Breast epithelium (tissue), 4 donors: Measurements from ENCODE around the gene C1QTNF8. TPM values are rescaled to one million over a fixed set of nuclear protein-coding genes. Genes with fewer than 3 reads are reported as not detected.

Experiments
- DNase-seq, 2 donors: peaks; one replicate each; pipeline ENCODE4 v3.0.0-alpha.2; 2019; ENCODE audit warnings: low spot score in 2 of 2
- H3K27ac ChIP-seq, 2 donors: fragments of 200-600 bp; sonication (generic) in 1 of 2; one replicate each; pipeline ENCODE4 v1.5.1; 2016 to 2019; ENCODE audit warnings: mild to moderate bottlenecking in 1 of 2
- H3K27me3 ChIP-seq, 2 donors: fragments of 200-600 bp; sonication (generic) in 1 of 2; one replicate each; pipeline versions ENCODE4 v1.5.1 to v1.6.0; 2017 to 2019; ENCODE audit warnings: control low read depth in 1 of 2, mild to moderate bottlenecking in 1 of 2
- H3K36me3 ChIP-seq: fragments of 200-600 bp; one replicate; pipeline ENCODE4 v1.5.1; 2019
- H3K4me1 ChIP-seq, 2 donors: fragments of 200-600 bp; sonication (generic); one replicate each; pipeline ENCODE4 v1.5.1; 2016 to 2019; ENCODE audit warnings: control low read depth in 1 of 2
- H3K4me3 ChIP-seq, 3 donors: fragments of 200-600 bp; sonication (generic); 1 replicate in 2 of 3; 2 replicates in 1 of 3; pipeline ENCODE4 v1.5.1; 2016 to 2019; ENCODE audit warnings: mild to moderate bottlenecking in 3 of 3, moderate library complexity in 2 of 3
- H3K9me3 ChIP-seq, 2 donors: fragments of 200-600 bp; sonication (generic) in 1 of 2; one replicate each; pipeline ENCODE4 v1.5.1; 2016 to 2019; ENCODE audit warnings: control low read depth in 1 of 2
- CTCF ChIP-seq, 3 donors: fragments of 450-650 bp; IDR thresholded peaks; one replicate each; pipeline ENCODE4 v1.5.1; 2016 to 2017; ENCODE audit warnings: antibody characterized with exemption in 3 of 3, mild to moderate bottlenecking in 3 of 3, moderate library complexity in 3 of 3
- POLR2A ChIP-seq: fragments of 450-650 bp; IDR thresholded peaks from one replicate; pipeline ENCODE4 v1.6.1; 2016; ENCODE audit warnings: antibody characterized with exemption, mild to moderate bottlenecking, moderate library complexity
- POLR2AphosphoS5 ChIP-seq, 3 donors: sonication (generic); formaldehyde crosslinking; IDR thresholded peaks; one replicate each; pipeline ENCODE4 v1.6.1; 2017; ENCODE audit warnings: antibody characterized with exemption in 3 of 3
- intact Hi-C: fragments of 100-400 bp; cut with DNase I; formaldehyde crosslinking; loops from one replicate; pipeline ENCODE4 v1.15.1; 2023; ENCODE audit warnings: low total_unique reads
- total RNA-seq, 3 donors: library from RNA; depleted of rRNA; stranded (reverse); fragments of >200 nt; gene quantifications; one replicate each; pipeline ENCODE4 v1.1.0, GENCODE V29; 2016

C1QTNF8 gene
- total RNA-seq, 3 donors from 2014 or later, result not detected

- intact Hi-C loops, result loop anchor here (10.0 kb wide), 1 partner anchor 388 kb away; no protein-coding TSS in a partner anchor
Observed at GRCh38 chr16:1066584-1067172, 29.4 kb downstream of the C1QTNF8 start.

DNA sequence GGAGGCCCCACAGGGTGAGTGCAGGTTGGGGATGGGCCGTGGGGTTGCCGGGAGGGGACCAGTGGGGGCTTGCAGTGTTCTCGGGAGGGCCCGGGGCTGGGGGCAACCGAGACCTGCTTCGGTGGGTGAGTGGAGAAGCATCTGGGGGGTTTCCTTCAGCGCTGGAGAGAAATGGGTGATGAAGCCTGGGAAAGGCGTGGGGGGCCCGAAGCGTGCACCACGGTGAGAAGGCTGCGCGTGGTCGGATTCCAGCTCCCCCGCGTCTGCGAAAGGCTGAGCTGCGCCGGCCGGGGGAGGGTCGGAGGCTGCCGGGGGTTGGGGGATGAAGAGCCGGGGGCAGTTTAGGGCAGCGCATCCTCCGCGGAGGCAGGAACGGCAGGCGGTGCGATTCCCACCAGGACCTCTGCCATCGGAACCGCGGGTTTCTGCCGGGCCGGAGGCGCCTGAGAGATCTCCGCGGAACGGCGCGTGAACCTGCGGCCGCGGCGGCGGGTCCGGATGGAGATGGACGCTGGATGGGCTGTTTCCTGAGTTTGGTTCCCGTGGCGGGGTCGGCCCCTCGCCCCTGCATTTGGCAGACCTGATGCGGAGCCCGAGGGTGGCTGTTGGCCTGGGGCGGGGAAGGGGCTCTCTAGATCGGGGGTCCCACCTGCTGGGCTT, 30.4 kb downstream of the C1QTNF8 start:
- Histone ChIP-seq H3K27me3 (peaks cover 2 to 97% of the 10 kb centered on the region in 2 donors), H3K27ac (no peak overlapping the region)

More at GRCh38 chr16:1066584-1067172, 29.4 kb downstream of the C1QTNF8 start:
- Histone ChIP-seq H3K9me3 (no peaks in the 10 kb centered on the region), H3K27ac (no peak overlapping the region), H3K36me3 (no peaks in the 10 kb centered on the region), H3K4me1 (no peaks in the 10 kb centered on the region), H3K27me3 (peaks cover 2 to 98% of the 10 kb centered on the region in 2 donors), H3K4me3 (no peak overlapping the region)
- no peak for DNase-seq
- TF ChIP-seq CTCF (IDR thresholded peaks at IDR 0.05) (no peak), POLR2A (no peak), POLR2AphosphoS5 (IDR thresholded peaks at IDR 0.05) (no peak)

DNA sequence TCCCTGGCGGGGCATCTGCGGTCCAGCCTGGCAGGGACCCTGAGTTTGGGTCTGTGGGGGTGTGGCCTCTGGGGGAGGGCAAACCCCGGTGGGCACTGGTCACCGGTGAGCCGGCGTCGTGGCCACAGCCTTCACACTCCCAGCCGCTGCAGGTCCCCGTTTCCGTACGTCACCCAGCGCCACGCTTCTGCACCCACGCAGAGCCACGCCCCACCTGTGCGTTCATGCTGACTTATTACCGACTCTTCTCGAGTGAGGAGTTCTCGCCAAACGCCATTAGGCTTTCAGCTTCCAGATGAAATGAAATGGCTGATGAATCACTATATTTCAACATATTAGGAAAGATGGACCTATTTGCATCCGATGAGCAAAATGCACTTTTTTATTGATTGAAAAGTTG, 32.3 kb downstream of the C1QTNF8 start:
- intact Hi-C loops, result loop anchor here (10.0 kb wide), 1 partner anchor 391 kb away; no protein-coding TSS in a partner anchor
- H3K27ac ChIP-seq, result no peak overlapping the region
- no peaks in the 10 kb centered on the region for H3K4me1 ChIP-seq
- DNase-seq, result no peak
- H3K36me3 ChIP-seq, result no peaks in the 10 kb centered on the region
- no peak overlapping the region for H3K4me3 ChIP-seq
- H3K9me3 ChIP-seq, result peaks cover 0 to 6% of the 10 kb centered on the region in 2 donors
- peaks cover 2 to 87% of the 10 kb centered on the region in 2 donors for H3K27me3 ChIP-seq
- TF ChIP-seq POLR2AphosphoS5 (IDR thresholded peaks at IDR 0.05) (no peak), POLR2A (no peak), CTCF (IDR thresholded peaks at IDR 0.05) (no peak)

More for the DNA sequence above, 30.4 kb downstream of the C1QTNF8 start:
- Histone ChIP-seq H3K4me1 (no peaks in the 10 kb centered on the region), H3K9me3 (no peaks in the 10 kb centered on the region), H3K36me3 (no peaks in the 10 kb centered on the region), H3K4me3 (no peak overlapping the region)
- intact Hi-C loops, result loop anchor here (10.0 kb wide), 1 partner anchor 389 kb away; no protein-coding TSS in a partner anchor
- no peak for DNase-seq
- TF ChIP-seq POLR2A (no peak), CTCF (IDR thresholded peaks at IDR 0.05) (no peak), POLR2AphosphoS5 (IDR thresholded peaks at IDR 0.05) (no peak)

- intact Hi-C loops, result loop anchor here (10.0 kb wide), 1 partner anchor 392 kb away; no protein-coding TSS in a partner anchor
- Histone ChIP-seq H3K27ac (no peak overlapping the region), H3K27me3 (peaks cover 4 to 85% of the 10 kb centered on the region in 2 donors), H3K9me3 (peaks cover 0 to 9% of the 10 kb centered on the region in 2 donors), H3K4me3 (no peak overlapping the region), H3K4me1 (no peaks in the 10 kb centered on the region), H3K36me3 (no peaks in the 10 kb centered on the region)
- no peak for DNase-seq
- TF ChIP-seq POLR2A (no peak), CTCF (IDR thresholded peaks at IDR 0.05) (no peak), POLR2AphosphoS5 (IDR thresholded peaks at IDR 0.05) (no peak)
Observed at GRCh38 chr16:1062895-1063294, 33.1 kb downstream of the C1QTNF8 start.
